GM12878 (cell line): ENCODE data around the gene NACAD. TPM values are rescaled to one million over a fixed set of nuclear protein-coding genes. Genes with fewer than 3 reads are reported as not detected.
A peak's percentile ranks its signal among the peaks of the same experiment; 100 is the strongest.

Experiments used
- ATAC-seq: fragments of 200-7000 bp; cut with Tn5 transposase; 3 replicates; pipeline ENCODE4 v1.9.1; 2020; ENCODE audit warnings: mild to moderate bottlenecking, moderate library complexity
- BruUV-seq: library from RNA; stranded (reverse); fragments of 400-500 nt; replicated peaks from 2 replicates; lab custom pipeline; 2021; lab: Mats Ljungman, UMichigan
- CTCF ChIA-PET: fragments of 300-600 bp; sonication (Branson Sonifier 250); formaldehyde crosslinking; extraction: SDS; loops from one replicate; lab custom pipeline; 2021; ENCODE audit warnings: inconsistent platforms; lab: Yijun Ruan, JAX
- POLR2A ChIA-PET: fragments of 350-600 bp; formaldehyde crosslinking; extraction: SDS; loops from one replicate; lab custom pipeline; 2021; ENCODE audit warnings: inconsistent platforms; lab: Charles Lee
- RAD21 ChIA-PET: fragments of 300-600 bp; sonication (Branson Sonifier 250); formaldehyde crosslinking; loops from one replicate; lab custom pipeline; 2023; ENCODE audit warnings: antibody characterized with exemption; ENCODE audit not compliant: unreplicated experiment; lab: Charles Lee
- SMC1A ChIA-PET: fragments of 300-600 bp; sonication (Branson Sonifier 250); formaldehyde crosslinking; loops from one replicate; lab custom pipeline; 2023; ENCODE audit not compliant: unreplicated experiment, uncharacterized antibody; lab: Charles Lee
- DNase-seq: peaks from one replicate; pipeline ENCODE4 v3.0.0-alpha.2; 2011; ENCODE audit warnings: low read depth, low spot score
- FAIRE-seq: peaks from 3 replicates; lab custom pipeline; 2011; peaks lifted over from hg19 to GRCh38; lab: Jason Lieb, UNC
- H2AFZ ChIP-seq: 2 replicates; pipeline ENCODE4 v1.6.0; 2011; ENCODE audit warnings: low read depth, low read length, control low read depth; ENCODE audit not compliant: control insufficient read depth
- H3K27ac ChIP-seq: 2 replicates; pipeline ENCODE4 v1.5.1; 2011; ENCODE audit warnings: control low read depth; ENCODE audit not compliant: control insufficient read depth, insufficient read depth
- H3K27me3 ChIP-seq, 2 experiments: replicated peaks in 1 of 2; 2 replicates each; pipeline versions ENCODE4 v1.6.0 to v1.6.1; 2011; ENCODE audit warnings: low read length in 1 of 2; ENCODE audit not compliant: control insufficient read depth in 2 of 2, insufficient read depth in 2 of 2
- H3K36me3 ChIP-seq, 2 experiments: 2 replicates each; pipeline ENCODE4 v1.5.1; 2011; ENCODE audit warnings: low read length in 1 of 2; ENCODE audit not compliant: control insufficient read depth in 2 of 2, insufficient read depth in 2 of 2
- H3K4me1 ChIP-seq: 2 replicates; pipeline ENCODE4 v1.6.1; 2011; ENCODE audit warnings: mild to moderate bottlenecking, low read length, moderate library complexity, mixed read lengths; ENCODE audit not compliant: control insufficient read depth, insufficient read depth
- H3K4me2 ChIP-seq: 2 replicates; pipeline ENCODE4 v1.6.0; 2011; ENCODE audit warnings: control low read depth; ENCODE audit not compliant: control insufficient read depth, insufficient read depth
- H3K4me3 ChIP-seq: fragments of 200-600 bp; sonication (generic); 2 replicates; pipeline ENCODE4 v1.5.1; 2016
- H3K79me2 ChIP-seq: 2 replicates; pipeline ENCODE4 v1.6.0; 2011; ENCODE audit warnings: low read length; ENCODE audit not compliant: control insufficient read depth, insufficient read depth
- H3K9ac ChIP-seq: 2 replicates; pipeline ENCODE4 v1.8.0; 2011; ENCODE audit warnings: low read length, control low read depth, mixed read lengths; ENCODE audit not compliant: control insufficient read depth, insufficient read depth
- H3K9me3 ChIP-seq: replicated peaks from 3 replicates; pipeline ENCODE4 v1.5.1; 2011; ENCODE audit warnings: mild to moderate bottlenecking, low read length; ENCODE audit not compliant: control insufficient read depth, insufficient read depth
- H4K20me1 ChIP-seq: 2 replicates; pipeline ENCODE4 v1.6.0; 2011; ENCODE audit not compliant: control insufficient read depth, insufficient read depth
- FOXK2 ChIP-seq: fragments of 450-650 bp; IDR thresholded peaks from 2 replicates; pipeline ENCODE4 v1.6.1; 2017; ENCODE audit warnings: mild to moderate bottlenecking, moderate library complexity
- JUNB ChIP-seq: IDR thresholded peaks from 2 replicates; pipeline ENCODE4 v1.6.1; 2016; ENCODE audit warnings: antibody characterized with exemption, mild to moderate bottlenecking
- MYC ChIP-seq: IDR thresholded peaks from 2 replicates; pipeline ENCODE4 v1.6.1; 2011; ENCODE audit warnings: mild to moderate bottlenecking, low read length, moderate library complexity, inconsistent platforms; ENCODE audit not compliant: insufficient read depth, insufficient replicate concordance, insufficient read length, severe bottlenecking
- NRF1 ChIP-seq: conservative IDR thresholded peaks from 2 replicates; pipeline ENCODE4 v1.6.1; 2011; ENCODE audit warnings: mild to moderate bottlenecking, low read depth, low read length, improper control_type of control experiment
- POLR2A ChIP-seq: IDR thresholded peaks from 2 replicates; pipeline ENCODE4 v1.6.1; 2011; ENCODE audit warnings: low read depth, mild to moderate bottlenecking, low read length
- POLR2AphosphoS2 ChIP-seq: IDR thresholded peaks from 2 replicates; pipeline ENCODE4 v1.6.1; 2011; ENCODE audit warnings: low read depth, mild to moderate bottlenecking, low read length, improper control_type of control experiment, moderate library complexity
- TAF1 ChIP-seq: IDR thresholded peaks from 2 replicates; pipeline ENCODE4 v1.6.1; 2011; ENCODE audit warnings: mild to moderate bottlenecking, low read depth, low read length, borderline replicate concordance
- WGBS: methylation state at CpG from one replicate; pipeline ENCODE4 v1.1.6; 2016; ENCODE audit warnings: low lambda C conversion rate; ENCODE audit not compliant: insufficient replicate concordance, insufficient coverage; ENCODE audit errors: missing lambda C conversion rate; 5-methylcytosine and 5-hydroxymethylcytosine counted together
- in situ Hi-C: fragments of 300-500 bp; cut with MboI; formaldehyde crosslinking; loops from 9 replicates; pipeline ENCODE4 v1.14.3; 2018; ENCODE audit warnings: mixed read lengths
- intact Hi-C: fragments of 100-400 bp; cut with micrococcal nuclease; formaldehyde crosslinking; loops from one replicate; pipeline ENCODE4 v1.14.2; 2022; ENCODE audit not compliant: unreplicated experiment
- polyA plus RNA-seq, 11 experiments: library from polyadenylated mRNA; depleted of rRNA in 4 of 11; unstranded in 6 of 11; stranded (reverse) in 5 of 11; fragments of >200 nt; fragmentation: Nextera tagmentation in 4 of 11; fragmentation: Illumina TruSeq in 1 of 11; extraction: Ambion mirVana in 4 of 11; extraction: Trizol in 1 of 11; gene quantifications; 1 replicate in 1 of 11; 2 replicates in 10 of 11; pipeline versions ENCODE4 v1.2.1 to v1.2.3, GENCODE V29; 2011 to 2016; ENCODE audit warnings: inconsistent platforms in 2 of 11, missing spikeins in 2 of 11, low read depth in 1 of 11
- total RNA-seq, 4 experiments: library from RNA; depleted of rRNA in 3 of 4; stranded (reverse); fragments of >200 nt in 3 of 4; fragmentation: Illumina TruSeq in 1 of 4; extraction: Trizol in 1 of 4; gene quantifications; 2 replicates each; pipeline versions ENCODE4 v1.2.1 to v1.2.3, GENCODE V29; 2013 to 2021
- TF ChIP-seq, protein P1 (sequence below): fragments of 450-650 bp; IDR thresholded peaks from 2 replicates; pipeline ENCODE4 v1.6.1; 2018; ENCODE audit warnings: borderline replicate concordance, mild to moderate bottlenecking; ENCODE audit not compliant: partially characterized antibody

Gene NACAD
- total and polyA plus RNA-seq, 10 of the 15 experiments (the other 5 are each of a cell fraction or from before 2014, with no cell fraction given), result not detected

DNA sequence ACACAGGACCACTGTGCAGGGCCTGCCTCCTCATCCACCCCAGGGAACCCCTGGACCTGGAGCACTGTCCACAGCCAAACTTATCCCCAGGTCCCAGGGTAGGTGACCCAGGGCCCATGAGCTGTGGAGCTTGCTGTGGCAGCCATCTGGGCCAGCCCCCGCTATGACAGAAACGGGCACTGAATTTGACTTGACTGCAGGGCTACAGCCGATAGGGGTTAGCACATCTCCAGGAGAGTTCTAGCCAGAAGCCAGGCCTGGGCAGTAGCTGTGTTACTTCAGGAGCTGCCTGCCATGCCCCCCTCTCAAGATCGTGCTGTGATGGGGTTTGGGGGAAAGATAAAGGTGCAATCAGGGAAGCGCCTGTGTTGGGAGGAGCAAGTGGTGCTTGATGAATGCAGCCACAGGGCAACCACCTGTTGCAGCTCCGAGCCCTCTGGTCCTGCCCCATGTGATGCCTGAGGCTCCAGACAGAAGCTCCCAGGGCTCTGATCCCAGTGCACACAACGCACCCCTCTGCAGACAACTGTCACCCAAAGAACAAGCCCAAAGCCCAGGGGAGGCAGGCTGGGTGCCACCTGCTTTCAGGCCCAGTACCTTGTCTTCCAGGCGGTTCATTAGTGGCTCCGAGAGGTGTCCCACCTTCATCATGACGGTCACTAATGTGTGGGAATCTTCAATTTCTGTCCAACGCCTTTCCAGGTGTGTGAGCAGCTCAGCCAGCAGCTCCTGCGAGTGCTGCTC, 16.2 kb upstream of the NACAD start (continued):
- TF ChIP-seq POLR2AphosphoS2 (no peak), FOXK2 (no peak), NRF1 (no peak)

DNA sequence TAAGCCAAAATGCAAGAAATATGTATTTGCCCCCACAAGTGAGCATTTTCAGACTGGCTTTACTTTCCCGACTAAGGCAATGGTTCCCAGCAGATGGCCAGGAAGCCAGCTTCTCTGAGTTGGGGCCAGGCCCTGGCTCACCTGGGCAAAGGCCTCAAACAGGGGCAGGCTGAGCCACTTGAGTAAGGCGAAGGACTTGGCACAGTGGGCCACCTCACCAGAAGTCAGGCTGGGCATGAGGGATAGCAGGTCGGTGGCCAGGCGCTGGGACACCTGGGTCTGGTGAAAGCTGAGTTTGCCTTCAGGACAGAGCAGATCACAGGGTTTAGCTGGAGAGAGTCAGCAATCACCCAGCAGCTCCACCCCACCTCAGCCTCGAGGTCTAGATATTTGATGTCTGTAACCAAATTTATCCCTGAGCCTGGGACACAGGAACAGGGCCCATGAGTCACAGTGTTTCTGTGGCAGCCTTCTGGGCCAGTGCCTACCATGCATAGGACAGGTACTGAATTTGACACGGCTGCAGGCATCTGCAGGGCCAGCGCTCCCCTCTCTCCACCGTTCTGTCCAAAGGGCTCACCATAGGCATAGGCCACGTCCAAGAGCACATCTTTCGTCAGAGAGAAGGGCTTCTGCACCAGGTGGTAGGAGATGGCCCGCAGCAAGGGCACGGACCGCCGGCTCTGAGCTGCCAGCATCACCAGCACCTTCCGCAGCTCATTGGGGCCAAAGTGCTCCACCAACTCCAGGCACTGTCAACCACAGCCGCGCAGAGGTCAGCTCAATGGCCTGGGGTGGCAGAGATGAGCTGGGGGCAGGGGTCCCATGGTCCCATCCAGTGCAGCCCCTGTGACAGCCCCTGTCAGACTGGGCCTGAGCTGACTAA, 15.4 kb upstream of the NACAD start:
- ChIA-PET RAD21 (no interaction called here), SMC1A (no interaction called here), POLR2A (interaction anchor here (1.0 to 1.1 kb wide), 2 partner anchors 107 to 129 kb away, joined by 3 to 4 read pairs; no protein-coding TSS in a partner anchor), CTCF (no interaction called here)
- Histone ChIP-seq H3K4me1 (peaks cover 5% of the 10 kb centered on the region), H3K9me3 (no peaks in the 10 kb centered on the region), H3K36me3 (peaks cover 56 to 63% of the 10 kb centered on the region in 2 experiments), H4K20me1 (peaks cover 6% of the 10 kb centered on the region), H2AFZ (no peak overlapping the region), H3K27ac (no peak overlapping the region), H3K9ac (no peak overlapping the region), H3K79me2 (peaks cover 28% of the 10 kb centered on the region), H3K4me2 (no peak overlapping the region), H3K4me3 (no peak overlapping the region), H3K27me3 (no peaks in the 10 kb centered on the region)
- intact Hi-C loops (no loop called here), in situ Hi-C loops (no loop called here)
- FAIRE-seq, result no peak
- DNase-seq, result no peak
- WGBS, result 92% methylated on average over 17 of the region's 17 CpGs
- no TSS peak for BruUV-seq
- ATAC-seq, result no peak
- TF ChIP-seq JUNB (no peak), MYC (no peak), TAF1 (no peak), POLR2A (peak; percentile 48; the same call in 1 of the 2 replicates)
- TF ChIP-seq, protein P1, sequence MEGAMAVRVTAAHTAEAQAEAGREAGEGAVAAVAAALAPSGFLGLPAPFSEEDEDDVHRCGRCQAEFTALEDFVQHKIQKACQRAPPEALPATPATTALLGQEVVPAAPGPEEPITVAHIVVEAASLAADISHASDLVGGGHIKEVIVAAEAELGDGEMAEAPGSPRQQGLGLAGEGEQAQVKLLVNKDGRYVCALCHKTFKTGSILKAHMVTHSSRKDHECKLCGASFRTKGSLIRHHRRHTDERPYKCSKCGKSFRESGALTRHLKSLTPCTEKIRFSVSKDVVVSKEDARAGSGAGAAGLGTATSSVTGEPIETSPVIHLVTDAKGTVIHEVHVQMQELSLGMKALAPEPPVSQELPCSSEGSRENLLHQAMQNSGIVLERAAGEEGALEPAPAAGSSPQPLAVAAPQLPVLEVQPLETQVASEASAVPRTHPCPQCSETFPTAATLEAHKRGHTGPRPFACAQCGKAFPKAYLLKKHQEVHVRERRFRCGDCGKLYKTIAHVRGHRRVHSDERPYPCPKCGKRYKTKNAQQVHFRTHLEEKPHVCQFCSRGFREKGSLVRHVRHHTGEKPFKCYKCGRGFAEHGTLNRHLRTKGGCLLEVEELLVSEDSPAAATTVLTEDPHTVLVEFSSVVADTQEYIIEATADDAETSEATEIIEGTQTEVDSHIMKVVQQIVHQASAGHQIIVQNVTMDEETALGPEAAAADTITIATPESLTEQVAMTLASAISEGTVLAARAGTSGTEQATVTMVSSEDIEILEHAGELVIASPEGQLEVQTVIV, result no peak
